ENCODE results near the gene TRPV3.

Gene TRPV3

DNA sequence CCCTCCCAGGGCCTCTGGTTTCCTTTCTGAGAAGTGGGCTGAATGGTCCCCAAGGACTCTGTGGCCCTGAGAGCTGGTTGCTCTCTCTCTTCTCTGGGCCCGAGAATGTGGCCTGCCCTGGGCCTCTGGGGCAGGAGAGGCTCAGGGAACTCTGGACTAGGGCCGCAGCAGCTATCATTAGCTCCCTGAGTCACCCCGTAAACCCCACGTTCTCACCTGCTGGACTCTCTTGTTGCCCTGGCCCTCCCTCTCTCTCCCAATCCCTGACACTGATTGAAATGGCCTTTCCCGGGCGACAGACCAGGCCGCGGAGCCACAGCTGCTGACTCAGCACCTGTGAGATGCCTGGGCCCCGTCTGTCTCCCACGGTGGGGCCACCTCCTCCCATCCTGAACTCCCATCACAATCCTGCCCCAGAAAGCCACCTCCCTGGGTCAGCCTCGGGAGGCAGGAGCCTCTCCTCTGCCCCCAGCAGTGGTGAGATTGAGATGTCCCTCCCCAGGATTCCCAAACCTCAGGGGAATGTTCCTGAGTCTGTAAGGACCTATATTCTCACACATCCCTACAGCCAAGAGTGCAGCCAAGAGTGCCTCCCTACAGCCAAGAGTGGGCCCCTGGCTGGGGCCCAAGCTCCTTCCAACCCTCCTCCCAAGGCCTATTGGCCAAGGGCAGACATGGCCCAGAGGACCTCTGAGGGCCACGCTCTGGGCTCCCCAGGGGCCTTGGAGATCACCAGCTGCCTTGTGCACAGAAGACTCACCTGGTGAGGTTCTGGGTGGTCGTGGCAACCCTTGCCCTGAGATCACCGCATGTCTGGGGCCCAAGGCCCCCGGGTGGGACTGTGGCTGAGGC is 470 bp downstream of the TRPV3 start:
- Histone ChIP-seq H4K20me1 (ENCODE audit: insufficient read depth, low read length) (no peaks in the 10 kb centered on the region), H3K4me3 (ENCODE audit: low read depth in 1 of 2, low read length in 2 of 2) (no peak overlapping the region), H3K27me3 (ENCODE audit: insufficient read depth, low read length, poor library complexity) (no peaks in the 10 kb centered on the region), H3K79me2 (ENCODE audit: insufficient read depth, low read length) (no peaks in the 10 kb centered on the region), H3K36me3 (ENCODE audit: insufficient read depth, low read length) (no peaks in the 10 kb centered on the region), H3K9ac (ENCODE audit: low read depth, low read length) (no peak overlapping the region), H3K4me1 (ENCODE audit: insufficient read depth, low read length) (no peaks in the 10 kb centered on the region), H3K27ac (ENCODE audit: low read length) (no peak overlapping the region), H2AFZ (ENCODE audit: low read depth, low read length) (no peak overlapping the region), H3K9me3 (ENCODE audit: insufficient read depth, low read length, severe bottlenecking) (no peaks in the 10 kb centered on the region), H3K4me2 (ENCODE audit: insufficient read depth, low read length) (no peak overlapping the region)
- no peak for ATAC-seq (ENCODE audit: insufficient read depth, low read depth)
- no peak for DNase-seq
- TF ChIP-seq, protein P1, sequence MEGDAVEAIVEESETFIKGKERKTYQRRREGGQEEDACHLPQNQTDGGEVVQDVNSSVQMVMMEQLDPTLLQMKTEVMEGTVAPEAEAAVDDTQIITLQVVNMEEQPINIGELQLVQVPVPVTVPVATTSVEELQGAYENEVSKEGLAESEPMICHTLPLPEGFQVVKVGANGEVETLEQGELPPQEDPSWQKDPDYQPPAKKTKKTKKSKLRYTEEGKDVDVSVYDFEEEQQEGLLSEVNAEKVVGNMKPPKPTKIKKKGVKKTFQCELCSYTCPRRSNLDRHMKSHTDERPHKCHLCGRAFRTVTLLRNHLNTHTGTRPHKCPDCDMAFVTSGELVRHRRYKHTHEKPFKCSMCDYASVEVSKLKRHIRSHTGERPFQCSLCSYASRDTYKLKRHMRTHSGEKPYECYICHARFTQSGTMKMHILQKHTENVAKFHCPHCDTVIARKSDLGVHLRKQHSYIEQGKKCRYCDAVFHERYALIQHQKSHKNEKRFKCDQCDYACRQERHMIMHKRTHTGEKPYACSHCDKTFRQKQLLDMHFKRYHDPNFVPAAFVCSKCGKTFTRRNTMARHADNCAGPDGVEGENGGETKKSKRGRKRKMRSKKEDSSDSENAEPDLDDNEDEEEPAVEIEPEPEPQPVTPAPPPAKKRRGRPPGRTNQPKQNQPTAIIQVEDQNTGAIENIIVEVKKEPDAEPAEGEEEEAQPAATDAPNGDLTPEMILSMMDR (IDR thresholded peaks at IDR 0.05; ENCODE audit: borderline replicate concordance, extremely low read depth, low read length, poor library complexity, severe bottlenecking): no peak
- no peak for TF ChIP-seq EZH2 (IDR thresholded peaks at IDR 0.05; ENCODE audit: borderline replicate concordance, low read depth, low read length, severe bottlenecking)

DNA sequence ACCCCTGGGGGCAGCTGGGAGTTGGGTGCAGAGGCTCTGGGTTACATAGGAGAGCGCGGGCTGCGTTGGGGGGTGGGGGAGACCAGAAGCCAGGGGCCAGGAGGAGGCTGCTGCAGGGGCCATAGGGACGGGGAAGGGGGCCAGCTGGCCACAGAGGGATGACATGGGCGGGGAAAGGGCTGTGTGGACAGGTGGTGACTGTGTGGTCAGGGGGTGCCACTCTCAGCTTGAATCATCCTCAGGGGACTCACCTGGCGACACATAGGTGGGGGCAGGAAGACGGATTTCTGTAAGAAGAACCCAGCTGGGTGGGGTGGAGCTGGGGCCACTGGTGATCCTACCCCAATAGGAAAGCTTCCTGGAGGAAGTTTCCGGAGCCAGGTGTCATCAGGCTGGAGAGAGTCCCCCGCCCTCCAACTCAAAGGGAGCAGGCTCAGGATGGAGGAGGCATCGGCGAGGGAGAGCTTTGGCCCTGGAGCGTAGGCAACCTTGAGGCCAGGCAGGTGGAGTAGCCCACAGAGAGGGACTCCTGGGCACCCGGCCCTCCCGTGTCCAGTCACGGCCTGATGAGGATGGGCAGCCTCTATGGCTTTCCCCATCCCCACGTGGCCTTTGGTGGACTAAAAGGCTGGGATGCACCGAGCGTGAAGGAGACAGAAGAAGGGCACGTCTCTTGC is 1.2 kb downstream of the TRPV3 start:
- H3K9ac ChIP-seq (ENCODE audit: low read depth, low read length): no peak overlapping the region
- no peaks in the 10 kb centered on the region for H3K36me3 ChIP-seq (ENCODE audit: insufficient read depth, low read length)
- no peaks in the 10 kb centered on the region for H3K9me3 ChIP-seq (ENCODE audit: insufficient read depth, low read length, severe bottlenecking)
- H3K79me2 ChIP-seq (ENCODE audit: insufficient read depth, low read length): no peaks in the 10 kb centered on the region
- no peak for TF ChIP-seq EZH2 (IDR thresholded peaks at IDR 0.05; ENCODE audit: borderline replicate concordance, low read depth, low read length, severe bottlenecking)
- TF ChIP-seq, protein P1 (IDR thresholded peaks at IDR 0.05; ENCODE audit: borderline replicate concordance, extremely low read depth, low read length, poor library complexity, severe bottlenecking): no peak
- H3K4me1 ChIP-seq (ENCODE audit: insufficient read depth, low read length): no peaks in the 10 kb centered on the region
- H4K20me1 ChIP-seq (ENCODE audit: insufficient read depth, low read length): no peaks in the 10 kb centered on the region
- H3K4me3 ChIP-seq (ENCODE audit: low read depth in 1 of 2, low read length in 2 of 2): no peak overlapping the region
- H3K27ac ChIP-seq (ENCODE audit: low read length): no peak overlapping the region
- no peak for DNase-seq
- H3K27me3 ChIP-seq (ENCODE audit: insufficient read depth, low read length, poor library complexity): no peaks in the 10 kb centered on the region
- no peak for ATAC-seq (ENCODE audit: insufficient read depth, low read depth)
- no peak overlapping the region for H3K4me2 ChIP-seq (ENCODE audit: insufficient read depth, low read length)
- H2AFZ ChIP-seq (ENCODE audit: low read depth, low read length): no peak overlapping the region

DNA sequence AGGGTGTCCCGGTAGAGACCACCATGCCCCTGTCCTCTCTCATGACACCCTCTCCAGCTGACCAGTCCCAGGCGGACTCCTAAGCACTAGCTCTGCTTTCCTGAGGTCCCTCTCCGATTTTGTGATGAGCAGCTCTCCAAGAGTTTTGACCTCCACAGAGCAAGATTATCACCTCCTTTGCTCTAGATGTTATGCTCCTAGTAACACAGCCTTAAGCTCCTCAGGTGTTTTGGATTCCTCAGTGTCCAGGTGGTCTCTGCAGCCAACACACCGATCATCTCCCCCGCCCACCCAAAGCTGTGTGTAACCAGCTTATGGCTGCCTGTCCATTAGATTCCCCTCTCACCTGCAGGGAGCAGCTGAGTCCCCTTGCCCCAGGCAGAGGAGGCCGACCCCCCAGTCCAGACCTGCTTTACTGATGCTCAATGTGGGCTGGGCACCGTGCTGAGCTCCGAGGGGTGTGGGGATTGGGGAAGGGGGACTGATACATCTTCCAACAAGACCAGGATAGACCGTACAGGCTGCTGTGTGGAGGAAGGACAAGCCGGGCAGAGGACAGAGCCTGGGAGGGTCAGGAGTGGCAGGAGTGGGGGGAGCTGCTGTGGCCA is 2.3 kb downstream of the TRPV3 start:
- H3K79me2 ChIP-seq (ENCODE audit: insufficient read depth, low read length): no peaks in the 10 kb centered on the region

More for the DNA sequence above, 2.3 kb downstream of the TRPV3 start:
- Histone ChIP-seq H3K9me3 (ENCODE audit: insufficient read depth, low read length, severe bottlenecking) (no peaks in the 10 kb centered on the region), H3K4me3 (ENCODE audit: low read depth in 1 of 2, low read length in 2 of 2) (no peak overlapping the region), H3K36me3 (ENCODE audit: insufficient read depth, low read length) (no peaks in the 10 kb centered on the region), H3K4me1 (ENCODE audit: insufficient read depth, low read length) (no peaks in the 10 kb centered on the region), H4K20me1 (ENCODE audit: insufficient read depth, low read length) (no peaks in the 10 kb centered on the region), H3K27ac (ENCODE audit: low read length) (no peak overlapping the region), H3K4me2 (ENCODE audit: insufficient read depth, low read length) (no peak overlapping the region), H2AFZ (ENCODE audit: low read depth, low read length) (no peak overlapping the region), H3K27me3 (ENCODE audit: insufficient read depth, low read length, poor library complexity) (no peaks in the 10 kb centered on the region), H3K9ac (ENCODE audit: low read depth, low read length) (no peak overlapping the region)
- ATAC-seq (ENCODE audit: insufficient read depth, low read depth): no peak
- no peak for DNase-seq
- TF ChIP-seq EZH2 (IDR thresholded peaks at IDR 0.05; ENCODE audit: borderline replicate concordance, low read depth, low read length, severe bottlenecking): no peak
- TF ChIP-seq, protein P1 (IDR thresholded peaks at IDR 0.05; ENCODE audit: borderline replicate concordance, extremely low read depth, low read length, poor library complexity, severe bottlenecking): no peak

Measured in DND-41 (cell line).